Measurements from ENCODE around the gene FOXN3. TPM values are rescaled to one million over a fixed set of nuclear protein-coding genes. Genes with fewer than 3 reads are reported as not detected.

Gene FOXN3
- total and polyA plus RNA-seq, 10 of the 15 experiments (the other 5 are each of a cell fraction or from before 2014, with no cell fraction given): 4.5 to 68.9 (median 29.7) TPM

DNA sequence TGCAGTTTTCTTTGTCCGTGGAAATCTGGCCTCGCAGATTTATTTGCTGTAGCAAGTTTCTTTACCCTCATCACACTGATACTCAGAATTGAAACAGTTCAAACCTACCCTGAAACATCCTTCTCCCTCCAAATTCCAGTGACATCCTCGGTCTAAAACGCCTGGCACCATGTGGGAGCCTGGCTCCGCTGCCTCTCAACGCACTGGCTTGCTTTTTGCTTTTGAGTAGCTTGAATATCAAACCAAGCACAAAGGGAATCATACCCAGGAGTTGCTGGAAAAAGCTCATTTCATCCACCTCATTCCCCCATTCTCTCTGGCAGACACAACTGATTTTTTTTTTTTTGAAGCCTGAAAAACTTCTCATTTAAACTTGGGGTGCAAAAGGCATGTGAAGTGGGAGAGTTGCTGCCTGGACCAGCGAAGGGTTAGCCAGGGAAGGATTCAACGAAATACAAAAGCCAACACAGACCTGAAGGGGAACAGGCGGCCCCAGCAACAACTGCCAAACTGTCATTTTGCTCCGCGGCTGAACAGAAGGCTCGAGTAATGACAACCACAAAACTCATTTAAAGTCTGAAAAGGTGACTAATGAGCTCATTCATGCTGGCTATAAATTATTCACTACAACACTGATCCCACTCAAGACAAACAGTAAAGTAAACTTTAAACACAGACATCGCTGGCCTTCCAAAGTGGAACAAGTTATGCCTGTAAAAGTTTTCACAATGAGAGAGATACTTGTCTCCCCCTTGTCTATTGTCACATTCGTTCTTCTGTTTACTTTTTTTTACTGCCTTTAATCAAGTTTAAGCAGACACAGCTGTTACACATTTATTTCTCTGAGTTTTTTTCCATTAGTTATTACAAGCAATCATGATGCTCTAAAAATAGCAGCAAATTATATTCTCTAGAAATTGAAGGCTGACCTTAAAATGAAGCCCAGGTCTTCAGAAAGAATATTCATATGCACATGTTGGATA lies 12.5 kb upstream of the FOXN3 start:
- SMC1A ChIA-PET (ENCODE audit: uncharacterized antibody, unreplicated experiment): interaction anchor here (0.5 to 4.3 kb wide), 25 partner anchors 9 to 487 kb away, joined by 3 to 23 read pairs (median 4); no protein-coding TSS in a partner anchor
- no peak for DNase-seq (ENCODE audit: low read depth, low spot score)
- no peaks in the 10 kb centered on the region for H3K36me3 ChIP-seq (ENCODE audit: control insufficient read depth in 2 of 2, insufficient read depth in 2 of 2, low read length in 1 of 2)
- no TSS peak for BruUV-seq (replicated peaks)
- no peak for FAIRE-seq
- WGBS (ENCODE audit: insufficient coverage, insufficient replicate concordance, low lambda C conversion rate, missing lambda C conversion rate): 41% methylated on average over 14 of the region's 14 CpGs
- peaks cover 53% of the 10 kb centered on the region for H3K4me1 ChIP-seq (ENCODE audit: control insufficient read depth, insufficient read depth, low read length)
- no peaks in the 10 kb centered on the region for H3K9me3 ChIP-seq (replicated peaks; ENCODE audit: control insufficient read depth, insufficient read depth, low read length)
- H4K20me1 ChIP-seq (ENCODE audit: control insufficient read depth, insufficient read depth): no peaks in the 10 kb centered on the region
- RAD21 ChIA-PET (ENCODE audit: unreplicated experiment): interaction anchor here (0.7 to 4.2 kb wide), 21 partner anchors 10 to 274 kb away, joined by 3 to 27 read pairs (median 7); no protein-coding TSS in a partner anchor
- H3K79me2 ChIP-seq (ENCODE audit: control insufficient read depth, insufficient read depth, low read length): no peaks in the 10 kb centered on the region; the same call in 1 of the 2 replicates
- CTCF ChIA-PET: interaction anchor here (0.6 to 2.9 kb wide), 14 partner anchors 11 to 492 kb away, joined by 3 to 9 read pairs (median 4); no protein-coding TSS in a partner anchor
- peak; percentile 37 for ATAC-seq
- peak overlapping the region; percentile 29 for H3K4me3 ChIP-seq
- peak overlapping the region; percentile 97 for H3K27ac ChIP-seq (ENCODE audit: control insufficient read depth, insufficient read depth)
- intact Hi-C loops (cut with micrococcal nuclease; ENCODE audit: unreplicated experiment) (loop anchor here (2.0 to 5.0 kb wide), 7 partner anchors 62 to 488 kb away; no protein-coding TSS in a partner anchor), in situ Hi-C loops (cut with MboI) (loop anchor here (5.0 to 25.0 kb wide), 4 partner anchors 188 to 392 kb away; no protein-coding TSS in a partner anchor)
- POLR2A ChIA-PET: interaction anchor here (0.6 to 2.1 kb wide), 4 partner anchors 14 to 65 kb away, joined by 4 to 9 read pairs (median 4); no protein-coding TSS in a partner anchor
- no peaks in the 10 kb centered on the region for H3K27me3 ChIP-seq (replicated peaks in 1 of 2; ENCODE audit: control insufficient read depth in 2 of 2, insufficient read depth in 2 of 2, low read length in 1 of 2)
- H3K9ac ChIP-seq (ENCODE audit: control insufficient read depth, insufficient read depth, low read length): peak overlapping the region; percentile 74
- H3K4me2 ChIP-seq (ENCODE audit: control insufficient read depth, insufficient read depth): peak overlapping the region; percentile 98
- H2AFZ ChIP-seq (ENCODE audit: control insufficient read depth, low read depth, low read length): peak overlapping the region; percentile 29
- TF ChIP-seq BCL11A (IDR thresholded peaks at IDR 0.05; ENCODE audit: low read depth, low read length) (peak; percentile 70; the same call in 1 of the 2 replicates), EP300 (IDR thresholded peaks at IDR 0.05; ENCODE audit: borderline replicate concordance in 1 of 2, control insufficient read depth in 1 of 2, low read depth in 2 of 2, low read length in 2 of 2) (peak; percentile 32 to 36; a peak in 2 of 4 replicates), TCF3 (IDR thresholded peaks at IDR 0.05; ENCODE audit: borderline replicate concordance, insufficient read depth, low read depth, low read length) (0 out of 2 replicates have a peak, but pooled peaks have one; percentile 17), FOXM1 (IDR thresholded peaks at IDR 0.05; ENCODE audit: low read depth, low read length) (0 out of 2 replicates have a peak, but pooled peaks have one; percentile 23), RUNX3 (IDR thresholded peaks at IDR 0.05; ENCODE audit: low read length) (peak; percentile 75), NFYA (IDR thresholded peaks at IDR 0.05; ENCODE audit: borderline replicate concordance, low read depth, low read length) (no peak), JUNB (IDR thresholded peaks at IDR 0.05) (peak; percentile 54), SMARCA5 (IDR thresholded peaks at IDR 0.05) (no peak; the same call in 1 of the 2 replicates), CBFB (IDR thresholded peaks at IDR 0.05; ENCODE audit: low read depth) (peak; percentile 56; the same call in 1 of the 2 replicates), SMAD5 (IDR thresholded peaks at IDR 0.05; ENCODE audit: low read depth) (no peak), IKZF2 (IDR thresholded peaks at IDR 0.05) (0 out of 4 replicates have a peak, but pooled peaks of 1 of the 2 experiments have one; percentile 7), NR2C2 (IDR thresholded peaks at IDR 0.05; ENCODE audit: borderline replicate concordance, control insufficient read depth, insufficient read length, low read depth) (no peak), SRF (IDR thresholded peaks at IDR 0.05; ENCODE audit: low read depth in 2 of 2, low read length in 2 of 2) (0 out of 4 replicates have a peak, but pooled peaks of 1 of the 2 experiments have one; percentile 8)
- TF ChIP-seq, protein P1, sequence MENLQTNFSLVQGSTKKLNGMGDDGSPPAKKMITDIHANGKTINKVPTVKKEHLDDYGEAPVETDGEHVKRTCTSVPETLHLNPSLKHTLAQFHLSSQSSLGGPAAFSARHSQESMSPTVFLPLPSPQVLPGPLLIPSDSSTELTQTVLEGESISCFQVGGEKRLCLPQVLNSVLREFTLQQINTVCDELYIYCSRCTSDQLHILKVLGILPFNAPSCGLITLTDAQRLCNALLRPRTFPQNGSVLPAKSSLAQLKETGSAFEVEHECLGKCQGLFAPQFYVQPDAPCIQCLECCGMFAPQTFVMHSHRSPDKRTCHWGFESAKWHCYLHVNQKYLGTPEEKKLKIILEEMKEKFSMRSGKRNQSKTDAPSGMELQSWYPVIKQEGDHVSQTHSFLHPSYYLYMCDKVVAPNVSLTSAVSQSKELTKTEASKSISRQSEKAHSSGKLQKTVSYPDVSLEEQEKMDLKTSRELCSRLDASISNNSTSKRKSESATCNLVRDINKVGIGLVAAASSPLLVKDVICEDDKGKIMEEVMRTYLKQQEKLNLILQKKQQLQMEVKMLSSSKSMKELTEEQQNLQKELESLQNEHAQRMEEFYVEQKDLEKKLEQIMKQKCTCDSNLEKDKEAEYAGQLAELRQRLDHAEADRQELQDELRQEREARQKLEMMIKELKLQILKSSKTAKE (IDR thresholded peaks at IDR 0.05; ENCODE audit: low read depth, poor library complexity, severe bottlenecking): peak; percentile 29
- TF ChIP-seq, protein P2, sequence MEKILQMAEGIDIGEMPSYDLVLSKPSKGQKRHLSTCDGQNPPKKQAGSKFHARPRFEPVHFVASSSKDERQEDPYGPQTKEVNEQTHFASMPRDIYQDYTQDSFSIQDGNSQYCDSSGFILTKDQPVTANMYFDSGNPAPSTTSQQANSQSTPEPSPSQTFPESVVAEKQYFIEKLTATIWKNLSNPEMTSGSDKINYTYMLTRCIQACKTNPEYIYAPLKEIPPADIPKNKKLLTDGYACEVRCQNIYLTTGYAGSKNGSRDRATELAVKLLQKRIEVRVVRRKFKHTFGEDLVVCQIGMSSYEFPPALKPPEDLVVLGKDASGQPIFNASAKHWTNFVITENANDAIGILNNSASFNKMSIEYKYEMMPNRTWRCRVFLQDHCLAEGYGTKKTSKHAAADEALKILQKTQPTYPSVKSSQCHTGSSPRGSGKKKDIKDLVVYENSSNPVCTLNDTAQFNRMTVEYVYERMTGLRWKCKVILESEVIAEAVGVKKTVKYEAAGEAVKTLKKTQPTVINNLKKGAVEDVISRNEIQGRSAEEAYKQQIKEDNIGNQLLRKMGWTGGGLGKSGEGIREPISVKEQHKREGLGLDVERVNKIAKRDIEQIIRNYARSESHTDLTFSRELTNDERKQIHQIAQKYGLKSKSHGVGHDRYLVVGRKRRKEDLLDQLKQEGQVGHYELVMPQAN (conservative IDR thresholded peaks at IDR 0.05): no peak
- TF ChIP-seq, protein P3, sequence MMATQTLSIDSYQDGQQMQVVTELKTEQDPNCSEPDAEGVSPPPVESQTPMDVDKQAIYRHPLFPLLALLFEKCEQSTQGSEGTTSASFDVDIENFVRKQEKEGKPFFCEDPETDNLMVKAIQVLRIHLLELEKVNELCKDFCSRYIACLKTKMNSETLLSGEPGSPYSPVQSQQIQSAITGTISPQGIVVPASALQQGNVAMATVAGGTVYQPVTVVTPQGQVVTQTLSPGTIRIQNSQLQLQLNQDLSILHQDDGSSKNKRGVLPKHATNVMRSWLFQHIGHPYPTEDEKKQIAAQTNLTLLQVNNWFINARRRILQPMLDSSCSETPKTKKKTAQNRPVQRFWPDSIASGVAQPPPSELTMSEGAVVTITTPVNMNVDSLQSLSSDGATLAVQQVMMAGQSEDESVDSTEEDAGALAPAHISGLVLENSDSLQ (IDR thresholded peaks at IDR 0.05): 0 out of 2 replicates have a peak, but pooled peaks have one; percentile 22
